Neural cell (in vitro differentiated cells): ENCODE data around the gene VWF.

Experiments used
- CTCF ChIP-seq: fragments of 450-650 bp; IDR thresholded peaks from 2 replicates; pipeline ENCODE4 v1.5.1; 2014; ENCODE audit warnings: antibody characterized with exemption, mild to moderate bottlenecking, moderate library complexity; ENCODE audit not compliant: poor library complexity, severe bottlenecking
- POLR2AphosphoS5 ChIP-seq: IDR thresholded peaks from 2 replicates; pipeline ENCODE4 v1.6.1; 2012

- TF ChIP-seq POLR2AphosphoS5 = no peak
- no peak for TF ChIP-seq CTCF
Measured at GRCh38 chr12:6018265-6018664, 106.2 kb downstream of the VWF start.
